GM19240 (cell line): ENCODE data around the gene ESRRG.

Source experiments
- DNase-seq: peaks from one replicate; pipeline ENCODE4 v3.0.0; 2011; ENCODE audit warnings: low spot score; ENCODE audit not compliant: insufficient read length

The ESRRG gene

GRCh38 chr1:216723274-216723780, at the start of gene ESRRG:
Gene ESRRG (minus strand): TSS chr1:216723429. CDS start chr1:216723299, 130 bp downstream.
- no peak for DNase-seq

- DNase-seq, result no peak
These were observed 48.7 kb upstream of the ESRRG start for GRCh38 chr1:216771922-216772321.

- DNase-seq, result no peak
These were observed 43.6 kb upstream of the ESRRG start for GRCh38 chr1:216766633-216767327.

- no peak for DNase-seq
These were observed 42.4 kb upstream of the ESRRG start for GRCh38 chr1:216765346-216766300.

GRCh38 chr1:216758161-216758560, 34.9 kb upstream of the ESRRG start:
- no peak for DNase-seq

GRCh38 chr1:216757110-216757509, 33.9 kb upstream of the ESRRG start:
- DNase-seq, result no peak

- DNase-seq, result no peak
These were observed 27.7 kb upstream of the ESRRG start for GRCh38 chr1:216750961-216751360.

GRCh38 chr1:216750031-216750627, 26.9 kb upstream of the ESRRG start:
- no peak for DNase-seq

- DNase-seq, result no peak
These were observed 26.0 kb upstream of the ESRRG start for GRCh38 chr1:216749232-216749631.

GRCh38 chr1:216742625-216743024, 19.4 kb upstream of the ESRRG start:
- no peak for DNase-seq

GRCh38 chr1:216740331-216740730, 17.1 kb upstream of the ESRRG start:
- no peak for DNase-seq

- no peak for DNase-seq
These were observed 16.6 kb upstream of the ESRRG start for GRCh38 chr1:216739793-216740192.

GRCh38 chr1:216732121-216732520, 8.9 kb upstream of the ESRRG start:
- DNase-seq, result no peak

- DNase-seq, result no peak
These were observed 8.3 kb upstream of the ESRRG start for GRCh38 chr1:216731562-216731961.

- no peak for DNase-seq
These were observed 3.2 kb upstream of the ESRRG start for GRCh38 chr1:216726435-216726834.

GRCh38 chr1:216722821-216723220, 408 bp downstream of the ESRRG start:
- no peak for DNase-seq

GRCh38 chr1:216721863-216722262, 1.4 kb downstream of the ESRRG start:
- DNase-seq, result no peak

- DNase-seq, result no peak
These were observed 2.2 kb downstream of the ESRRG start for GRCh38 chr1:216721062-216721461.

- no peak for DNase-seq
These were observed 11.5 kb downstream of the ESRRG start for GRCh38 chr1:216711712-216712111.

GRCh38 chr1:216710598-216711333, 12.5 kb downstream of the ESRRG start:
- DNase-seq, result no peak

- DNase-seq, result no peak
These were observed 13.2 kb downstream of the ESRRG start for GRCh38 chr1:216710055-216710454.
